Neural cell (in vitro differentiated cells): ENCODE data around the gene TACC3. TPM values are rescaled to one million over a fixed set of nuclear protein-coding genes. Genes with fewer than 3 reads are reported as not detected.

Source experiments
- H2AFZ ChIP-seq: fragments of 200-600, 300-800 bp; sonication (generic), shearing (Covaris generic); 2 replicates; pipeline ENCODE4 v1.6.0; 2014; ENCODE audit warnings: low read depth, mild to moderate bottlenecking, antibody characterized with exemption, low read length, moderate library complexity
- H3F3A ChIP-seq: fragments of 200-600 bp; shearing (Covaris generic); 2 replicates; pipeline ENCODE4 v1.6.1; 2016; ENCODE audit warnings: mild to moderate bottlenecking, moderate library complexity, mixed read lengths, antibody characterized with exemption, low read length; ENCODE audit not compliant: insufficient read depth, poor library complexity, severe bottlenecking
- H3K27ac ChIP-seq: fragments of 200-600, 300-800 bp; sonication (generic), shearing (Covaris generic); 2 replicates; pipeline ENCODE4 v1.5.1; 2014; ENCODE audit warnings: mild to moderate bottlenecking, low read length, moderate library complexity
- H3K27me3 ChIP-seq: fragments of 300-800, 200-600 bp; sonication (generic), shearing (Covaris generic); 2 replicates; pipeline ENCODE4 v1.6.0; 2014; ENCODE audit warnings: mild to moderate bottlenecking, low read depth, low read length, moderate library complexity; ENCODE audit not compliant: insufficient read depth
- H3K36me3 ChIP-seq: fragments of 300-800, 200-600 bp; sonication (generic), shearing (Covaris generic); 2 replicates; pipeline ENCODE4 v1.5.1; 2014; ENCODE audit warnings: mild to moderate bottlenecking, antibody characterized with exemption, low read length, moderate library complexity; ENCODE audit not compliant: insufficient read depth
- H3K4me2 ChIP-seq: fragments of 300-800, 200-600 bp; sonication (generic), shearing (Covaris generic); 2 replicates; pipeline ENCODE4 v1.6.0; 2014; ENCODE audit warnings: mild to moderate bottlenecking, low read length
- H3K4me3 ChIP-seq: fragments of 300-800, 200-600 bp; sonication (generic), shearing (Covaris generic); 2 replicates; pipeline ENCODE4 v1.5.1; 2014; ENCODE audit warnings: mild to moderate bottlenecking, low read length, moderate library complexity
- H3K79me2 ChIP-seq: fragments of 200-600 bp; shearing (Covaris generic); replicated peaks from 2 replicates; pipeline ENCODE4 v1.6.0; 2014; ENCODE audit warnings: mild to moderate bottlenecking, low read length, moderate library complexity; ENCODE audit not compliant: insufficient read depth
- H3K9ac ChIP-seq: fragments of 300-800, 200-600 bp; sonication (generic), shearing (Covaris generic); 2 replicates; pipeline ENCODE4 v1.6.1; 2016; ENCODE audit warnings: mild to moderate bottlenecking, low read length, mixed read lengths
- H3K9me2 ChIP-seq: fragments of 200-600 bp; shearing (Covaris generic); 2 replicates; pipeline ENCODE4 v1.6.1; 2016; ENCODE audit warnings: mild to moderate bottlenecking, low read length, mixed read lengths; ENCODE audit not compliant: insufficient read depth
- H3K9me3 ChIP-seq: fragments of 200-600, 300-800 bp; sonication (generic), shearing (Covaris generic); 2 replicates; pipeline ENCODE4 v1.6.1; 2016; ENCODE audit warnings: mild to moderate bottlenecking, mixed run types, low read length, moderate library complexity, mixed read lengths
- H4K20me1 ChIP-seq: fragments of 200-600 bp; shearing (Covaris generic); 2 replicates; pipeline ENCODE4 v1.6.1; 2016; ENCODE audit warnings: mild to moderate bottlenecking, mixed run types; ENCODE audit not compliant: insufficient read depth
- EP300 ChIP-seq: fragments of 450-650 bp; conservative IDR thresholded peaks from 2 replicates; pipeline ENCODE4 v1.6.1; 2014; ENCODE audit warnings: antibody characterized with exemption, mild to moderate bottlenecking, moderate library complexity; ENCODE audit not compliant: poor library complexity, severe bottlenecking
- EZH2 ChIP-seq: fragments of 200-600, 300-800 bp; shearing (Covaris generic), sonication (generic); IDR thresholded peaks from 2 replicates; pipeline ENCODE4 v1.6.1; 2014; ENCODE audit warnings: antibody characterized with exemption, low read length, borderline replicate concordance, mild to moderate bottlenecking; ENCODE audit not compliant: insufficient read depth, poor library complexity, severe bottlenecking
- MXI1 ChIP-seq: fragments of 450-650 bp; conservative IDR thresholded peaks from 2 replicates; pipeline ENCODE4 v1.6.1; 2014; ENCODE audit warnings: antibody characterized with exemption, mild to moderate bottlenecking; ENCODE audit not compliant: poor library complexity, severe bottlenecking
- POLR2AphosphoS5 ChIP-seq: IDR thresholded peaks from 2 replicates; pipeline ENCODE4 v1.6.1; 2012
- RAD21 ChIP-seq: fragments of 450-650 bp; conservative IDR thresholded peaks from 2 replicates; pipeline ENCODE4 v1.6.1; 2014; ENCODE audit warnings: antibody characterized with exemption, mild to moderate bottlenecking, moderate library complexity
- REST ChIP-seq: IDR thresholded peaks from 2 replicates; pipeline ENCODE4 v1.6.1; 2012; ENCODE audit warnings: borderline replicate concordance
- SMC3 ChIP-seq: fragments of 450-650 bp; conservative IDR thresholded peaks from 2 replicates; pipeline ENCODE4 v1.6.1; 2014; ENCODE audit warnings: antibody characterized with exemption, mild to moderate bottlenecking, moderate library complexity; ENCODE audit not compliant: poor library complexity
- TAF1 ChIP-seq: IDR thresholded peaks from 2 replicates; pipeline ENCODE4 v1.6.1; 2012; ENCODE audit warnings: low read depth
- polyA plus RNA-seq: library from polyadenylated mRNA; depleted of rRNA; stranded (reverse); fragments of >200 nt; gene quantifications from 2 replicates; pipeline ENCODE4 v1.2.3, GENCODE V29; 2014
- TF ChIP-seq, protein P1 (sequence below): fragments of 450-650 bp; IDR thresholded peaks from 2 replicates; pipeline ENCODE4 v1.5.1; 2014; ENCODE audit warnings: antibody characterized with exemption, mild to moderate bottlenecking, moderate library complexity; ENCODE audit not compliant: poor library complexity, severe bottlenecking

TACC3 gene
- polyA plus RNA-seq, 1 donor from 2014 or later = 2.6 TPM

- Histone ChIP-seq H3K9me2 (no peaks in the 10 kb centered on the region), H3K9ac (peak overlapping the region; percentile 38), H4K20me1 (no peaks in the 10 kb centered on the region), H3K9me3 (no peaks in the 10 kb centered on the region), H3K27ac (no peak overlapping the region), H3F3A (no peaks in the 10 kb centered on the region), H3K4me3 (no peak overlapping the region), H2AFZ (no peak overlapping the region), H3K36me3 (no peaks in the 10 kb centered on the region), H3K27me3 (peaks cover 21% of the 10 kb centered on the region), H3K4me2 (no peak overlapping the region), H3K79me2 (no peaks in the 10 kb centered on the region)
- TF ChIP-seq POLR2AphosphoS5 (no peak), TAF1 (no peak), SMC3 (no peak), REST (no peak), RAD21 (no peak), EP300 (no peak), MXI1 (no peak)
- TF ChIP-seq, protein P1, sequence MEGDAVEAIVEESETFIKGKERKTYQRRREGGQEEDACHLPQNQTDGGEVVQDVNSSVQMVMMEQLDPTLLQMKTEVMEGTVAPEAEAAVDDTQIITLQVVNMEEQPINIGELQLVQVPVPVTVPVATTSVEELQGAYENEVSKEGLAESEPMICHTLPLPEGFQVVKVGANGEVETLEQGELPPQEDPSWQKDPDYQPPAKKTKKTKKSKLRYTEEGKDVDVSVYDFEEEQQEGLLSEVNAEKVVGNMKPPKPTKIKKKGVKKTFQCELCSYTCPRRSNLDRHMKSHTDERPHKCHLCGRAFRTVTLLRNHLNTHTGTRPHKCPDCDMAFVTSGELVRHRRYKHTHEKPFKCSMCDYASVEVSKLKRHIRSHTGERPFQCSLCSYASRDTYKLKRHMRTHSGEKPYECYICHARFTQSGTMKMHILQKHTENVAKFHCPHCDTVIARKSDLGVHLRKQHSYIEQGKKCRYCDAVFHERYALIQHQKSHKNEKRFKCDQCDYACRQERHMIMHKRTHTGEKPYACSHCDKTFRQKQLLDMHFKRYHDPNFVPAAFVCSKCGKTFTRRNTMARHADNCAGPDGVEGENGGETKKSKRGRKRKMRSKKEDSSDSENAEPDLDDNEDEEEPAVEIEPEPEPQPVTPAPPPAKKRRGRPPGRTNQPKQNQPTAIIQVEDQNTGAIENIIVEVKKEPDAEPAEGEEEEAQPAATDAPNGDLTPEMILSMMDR = peak; percentile 51
Observed at GRCh38 chr4:1767770-1768366, 46.5 kb downstream of the TACC3 start.

DNA sequence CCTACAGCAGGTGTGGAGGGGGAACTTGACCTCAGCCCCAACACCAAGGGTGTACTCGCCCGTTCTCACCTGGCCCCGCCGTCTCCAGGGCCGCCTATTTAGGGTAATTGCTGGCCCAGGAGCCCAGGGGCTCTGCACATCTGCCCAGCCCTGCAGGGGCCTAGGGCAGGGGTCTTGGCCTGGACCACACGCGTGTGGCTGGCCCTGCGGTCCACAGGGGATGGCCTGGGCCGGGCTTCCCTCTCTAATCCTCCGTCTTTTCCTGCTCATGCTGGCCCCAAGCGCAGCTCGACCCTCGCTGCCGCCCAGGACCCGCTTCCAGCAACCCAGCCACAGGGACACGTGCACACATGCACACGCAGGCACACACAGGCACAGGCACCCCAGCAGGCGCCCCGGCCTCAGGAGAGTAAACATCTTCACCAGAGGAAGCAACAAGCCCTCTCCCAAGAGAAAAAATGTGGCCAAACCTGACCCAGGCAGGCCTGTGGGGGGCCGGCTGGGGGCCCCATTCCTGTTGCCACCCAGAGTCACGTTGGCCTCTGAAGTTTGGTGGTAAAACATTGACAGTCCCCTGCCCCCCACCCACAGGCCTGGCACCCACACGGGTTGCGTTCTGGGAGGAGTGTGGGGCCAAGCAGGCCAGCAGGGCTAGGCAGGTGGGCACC lies 47.2 kb downstream of the TACC3 start:
- no peaks in the 10 kb centered on the region for H3K9me3 ChIP-seq
- no peaks in the 10 kb centered on the region for H3K79me2 ChIP-seq
- no peak overlapping the region for H3K9ac ChIP-seq
- H3K27ac ChIP-seq = no peak overlapping the region
- H3K27me3 ChIP-seq = peaks cover 21% of the 10 kb centered on the region
- no peaks in the 10 kb centered on the region for H3K36me3 ChIP-seq
- no peaks in the 10 kb centered on the region for H4K20me1 ChIP-seq
- TF ChIP-seq EZH2 (no peak), POLR2AphosphoS5 (no peak), MXI1 (no peak), REST (no peak), TAF1 (no peak)
- TF ChIP-seq, protein P1 = no peak
- H3F3A ChIP-seq = no peaks in the 10 kb centered on the region
- H3K9me2 ChIP-seq = no peaks in the 10 kb centered on the region
- H2AFZ ChIP-seq = no peak overlapping the region
- H3K4me3 ChIP-seq = no peak overlapping the region
- H3K4me2 ChIP-seq = no peak overlapping the region
